ENCODE results near the gene PLEK2.

The PLEK2 gene

DNA sequence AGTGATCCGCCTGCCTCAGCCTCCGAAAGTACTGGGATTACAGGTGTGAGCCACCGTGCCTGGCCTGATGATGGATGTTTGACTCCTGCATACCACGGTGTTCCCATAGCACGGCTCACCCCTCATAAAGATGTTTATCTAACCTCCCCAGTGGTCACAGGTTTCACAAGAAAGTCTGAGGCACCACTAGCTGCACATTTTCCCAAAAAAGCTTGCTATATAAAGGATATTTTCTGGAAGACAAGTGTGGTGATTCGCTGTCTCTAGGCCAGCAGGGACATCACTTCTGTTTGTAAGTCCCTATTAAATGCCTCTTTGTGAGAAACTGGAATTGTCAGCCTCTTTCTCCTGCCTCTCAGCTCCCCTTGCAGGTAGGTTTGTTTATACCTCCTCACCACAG lies 18.3 kb downstream of the PLEK2 start:
- in situ Hi-C loops (cut with MboI; ENCODE audit: low sequenced_read_pairs, unreplicated experiment), result no loop called here
- TF ChIP-seq, protein P1, sequence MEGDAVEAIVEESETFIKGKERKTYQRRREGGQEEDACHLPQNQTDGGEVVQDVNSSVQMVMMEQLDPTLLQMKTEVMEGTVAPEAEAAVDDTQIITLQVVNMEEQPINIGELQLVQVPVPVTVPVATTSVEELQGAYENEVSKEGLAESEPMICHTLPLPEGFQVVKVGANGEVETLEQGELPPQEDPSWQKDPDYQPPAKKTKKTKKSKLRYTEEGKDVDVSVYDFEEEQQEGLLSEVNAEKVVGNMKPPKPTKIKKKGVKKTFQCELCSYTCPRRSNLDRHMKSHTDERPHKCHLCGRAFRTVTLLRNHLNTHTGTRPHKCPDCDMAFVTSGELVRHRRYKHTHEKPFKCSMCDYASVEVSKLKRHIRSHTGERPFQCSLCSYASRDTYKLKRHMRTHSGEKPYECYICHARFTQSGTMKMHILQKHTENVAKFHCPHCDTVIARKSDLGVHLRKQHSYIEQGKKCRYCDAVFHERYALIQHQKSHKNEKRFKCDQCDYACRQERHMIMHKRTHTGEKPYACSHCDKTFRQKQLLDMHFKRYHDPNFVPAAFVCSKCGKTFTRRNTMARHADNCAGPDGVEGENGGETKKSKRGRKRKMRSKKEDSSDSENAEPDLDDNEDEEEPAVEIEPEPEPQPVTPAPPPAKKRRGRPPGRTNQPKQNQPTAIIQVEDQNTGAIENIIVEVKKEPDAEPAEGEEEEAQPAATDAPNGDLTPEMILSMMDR (IDR thresholded peaks at IDR 0.05; ENCODE audit: borderline replicate concordance, control extremely low read depth, extremely low read depth, insufficient read depth, missing control alignments), result no peak
- DNase-seq (ENCODE audit: low spot score), result no peak

GRCh38 chr14:67392800-67393199 lies 19.2 kb downstream of the PLEK2 start:
- in situ Hi-C loops (cut with MboI; ENCODE audit: low sequenced_read_pairs, unreplicated experiment), result no loop called here
- no peak for DNase-seq (ENCODE audit: low spot score)
- TF ChIP-seq, protein P1 (IDR thresholded peaks at IDR 0.05; ENCODE audit: borderline replicate concordance, control extremely low read depth, extremely low read depth, insufficient read depth, missing control alignments), result no peak

DNA sequence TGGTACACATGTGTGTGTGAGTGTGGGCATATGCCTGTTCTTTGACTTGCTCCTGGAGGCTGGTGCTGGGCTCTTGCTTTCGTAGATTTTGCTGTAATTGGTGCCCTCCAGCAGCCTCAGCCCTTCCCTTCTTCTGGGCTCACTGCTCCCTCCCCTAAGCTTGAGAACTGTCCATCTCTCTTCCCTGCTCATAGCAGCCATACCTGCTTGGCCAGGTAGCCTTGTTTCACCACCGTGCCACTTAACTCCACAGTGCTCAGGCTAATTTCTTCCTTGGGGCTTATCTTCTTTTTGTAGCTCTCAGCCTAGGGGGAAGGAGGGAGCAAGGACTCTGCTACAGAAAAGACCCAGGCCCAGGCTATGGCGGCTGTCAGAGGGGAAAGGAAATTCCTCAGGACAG lies 19.8 kb downstream of the PLEK2 start:
- TF ChIP-seq, protein P1 (IDR thresholded peaks at IDR 0.05; ENCODE audit: borderline replicate concordance, control extremely low read depth, extremely low read depth, insufficient read depth, missing control alignments), result no peak
- DNase-seq (ENCODE audit: low spot score), result no peak
- in situ Hi-C loops (cut with MboI; ENCODE audit: low sequenced_read_pairs, unreplicated experiment), result no loop called here

DNA sequence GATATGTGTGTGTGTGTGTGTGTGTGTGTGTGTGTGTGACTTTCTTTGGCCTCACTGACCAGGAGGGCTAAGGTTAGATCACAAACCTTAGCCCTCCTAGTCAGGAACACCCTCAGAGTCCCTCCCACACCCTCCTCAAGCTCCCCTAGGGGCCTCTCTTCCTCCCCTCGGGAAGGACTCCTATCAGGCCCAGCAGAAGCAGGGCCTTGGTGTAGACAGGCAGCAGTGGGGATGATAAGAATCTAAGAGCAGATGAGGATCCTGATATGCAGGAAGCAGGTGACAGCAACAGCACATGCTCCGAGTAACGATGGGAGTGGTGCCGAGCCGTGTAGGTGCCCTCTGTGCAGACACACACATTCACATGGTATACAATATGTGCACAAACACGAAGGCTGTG lies 20.7 kb downstream of the PLEK2 start:
- in situ Hi-C loops (cut with MboI; ENCODE audit: low sequenced_read_pairs, unreplicated experiment), result no loop called here
- TF ChIP-seq, protein P1 (IDR thresholded peaks at IDR 0.05; ENCODE audit: borderline replicate concordance, control extremely low read depth, extremely low read depth, insufficient read depth, missing control alignments), result no peak
- DNase-seq (ENCODE audit: low spot score), result no peak

- TF ChIP-seq, protein P1 (IDR thresholded peaks at IDR 0.05; ENCODE audit: borderline replicate concordance, control extremely low read depth, extremely low read depth, insufficient read depth, missing control alignments), result no peak
- DNase-seq (ENCODE audit: low spot score), result no peak
- in situ Hi-C loops (cut with MboI; ENCODE audit: low sequenced_read_pairs, unreplicated experiment), result no loop called here
These were observed 22.0 kb downstream of the PLEK2 start for GRCh38 chr14:67389811-67390534.

DNA sequence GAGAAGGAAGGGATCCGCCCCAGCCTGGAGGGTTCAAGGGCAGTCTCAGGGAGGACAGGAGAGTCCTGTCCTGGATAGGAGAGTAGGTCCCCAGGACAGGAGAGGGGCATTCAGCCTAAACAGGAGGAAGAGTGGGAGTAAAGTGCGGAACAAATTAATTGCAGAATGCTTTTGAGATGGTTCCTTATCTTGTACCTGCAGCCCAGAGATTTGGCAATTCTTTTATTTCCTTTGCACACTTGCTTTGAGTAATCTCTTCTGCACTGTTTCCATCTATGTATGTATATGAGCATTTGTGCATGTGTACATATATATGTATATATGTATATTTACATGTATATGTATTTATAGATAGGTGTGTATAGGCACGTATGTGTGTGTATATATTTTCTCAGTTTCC lies 22.7 kb downstream of the PLEK2 start:
- in situ Hi-C loops (cut with MboI; ENCODE audit: low sequenced_read_pairs, unreplicated experiment), result no loop called here
- DNase-seq (ENCODE audit: low spot score), result no peak

More for the DNA sequence above, 22.7 kb downstream of the PLEK2 start:
- TF ChIP-seq, protein P1 (IDR thresholded peaks at IDR 0.05; ENCODE audit: borderline replicate concordance, control extremely low read depth, extremely low read depth, insufficient read depth, missing control alignments), result no peak
